Hindlimb muscle (tissue), 1 donor: Measurements from ENCODE around the gene KCNC2. TPM values are rescaled to one million over a fixed set of nuclear protein-coding genes. Genes with fewer than 3 reads are reported as not detected.

Experiments used
- DNase-seq: peaks from one replicate; pipeline ENCODE4 v3.0.0-alpha.2; 2013
- polyA plus RNA-seq: library from polyadenylated mRNA; unstranded; fragments of 120-200 nt; gene quantifications from one replicate; pipeline ENCODE4 v1.2.1, GENCODE V29; 2013; ENCODE audit not compliant: insufficient read length

The KCNC2 gene
- polyA plus RNA-seq, 1 donor, result 0.52 TPM

DNA sequence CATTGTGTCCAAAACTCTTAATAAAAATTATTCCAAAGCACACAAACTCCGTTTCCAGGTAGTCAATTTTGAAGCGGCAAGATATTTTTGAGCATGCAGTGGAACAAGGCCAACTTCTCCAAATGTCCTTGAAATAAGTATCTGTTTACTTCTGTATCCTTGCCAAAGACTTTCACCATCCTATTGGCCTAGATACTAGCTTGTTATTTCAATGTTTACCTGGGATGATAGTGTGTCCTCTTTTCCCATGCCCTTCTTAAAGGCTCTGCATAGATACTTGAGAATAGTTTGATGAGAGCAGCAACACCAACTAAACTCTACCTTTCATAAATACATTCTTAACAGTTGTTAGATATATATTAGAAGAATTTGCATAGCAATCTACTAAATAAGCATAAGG is 160.9 kb downstream of the KCNC2 start:
- no peak for DNase-seq

DNA sequence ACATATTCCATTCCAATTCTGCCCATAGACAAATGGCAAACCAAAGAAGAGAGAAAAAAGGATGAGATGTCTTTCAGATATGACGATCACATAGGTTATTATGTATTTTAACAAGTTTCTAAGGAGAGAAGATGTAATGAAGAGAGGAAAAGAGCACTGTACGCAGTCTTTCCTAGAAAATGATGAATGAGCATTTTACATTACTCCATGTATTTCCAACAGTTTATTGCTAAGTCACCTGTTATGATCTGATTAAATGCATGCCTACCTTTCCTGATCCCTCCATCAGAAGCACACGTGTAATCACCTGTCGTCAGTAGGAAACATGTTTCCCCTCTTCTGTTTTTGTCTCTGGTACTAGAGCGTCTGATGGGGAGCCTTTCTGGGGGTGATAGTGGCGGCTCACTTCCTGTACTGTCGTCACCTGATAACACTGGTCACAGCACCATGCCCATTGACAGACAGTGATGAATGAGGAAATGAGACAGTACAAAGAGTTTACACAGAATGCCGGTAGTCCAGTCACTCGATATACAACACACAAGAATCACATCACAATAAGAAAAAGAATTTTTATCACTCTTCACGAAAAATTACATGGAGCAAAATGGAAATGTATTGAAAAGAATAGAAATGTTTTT is 161.6 kb downstream of the KCNC2 start:
- DNase-seq, result no peak

DNA sequence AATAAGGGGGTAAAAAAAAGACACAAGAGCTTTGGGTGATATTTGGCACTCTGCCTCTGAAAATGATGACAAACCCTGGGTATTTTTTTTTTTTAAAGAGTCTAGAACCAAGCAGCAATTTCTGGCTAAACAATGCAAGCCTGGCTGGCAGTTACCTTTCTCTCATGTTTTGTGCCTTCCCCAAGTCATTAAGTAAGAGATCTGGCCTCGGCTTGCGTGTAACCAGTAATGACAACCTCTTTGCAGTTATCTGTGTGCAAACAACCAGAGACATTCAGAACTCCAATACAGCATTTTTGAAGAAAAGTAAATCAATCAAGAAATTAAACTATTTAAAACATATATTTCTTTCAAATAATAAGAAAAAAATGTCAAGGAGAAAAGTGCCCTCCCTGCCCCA is 167.5 kb downstream of the KCNC2 start:
- no peak for DNase-seq

DNA sequence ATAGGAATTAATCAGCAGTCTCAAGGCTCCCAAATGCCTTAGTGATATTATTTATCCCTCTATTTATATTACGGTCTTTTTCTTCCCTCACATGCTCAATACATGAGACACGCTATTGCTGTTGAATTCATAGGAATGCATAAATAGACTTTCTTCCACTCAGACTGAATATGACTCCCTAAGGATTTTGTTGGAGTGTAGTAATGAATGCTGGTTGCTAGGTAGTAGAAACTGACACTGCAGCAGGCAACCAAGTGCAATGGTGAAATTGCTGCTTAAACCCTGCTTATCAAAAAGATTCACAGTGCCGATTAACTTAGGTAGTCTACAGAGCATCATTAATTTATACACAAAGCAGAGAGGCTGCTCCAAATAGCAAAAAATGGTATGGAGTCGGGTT is 168.2 kb downstream of the KCNC2 start:
- DNase-seq, result no peak

DNA sequence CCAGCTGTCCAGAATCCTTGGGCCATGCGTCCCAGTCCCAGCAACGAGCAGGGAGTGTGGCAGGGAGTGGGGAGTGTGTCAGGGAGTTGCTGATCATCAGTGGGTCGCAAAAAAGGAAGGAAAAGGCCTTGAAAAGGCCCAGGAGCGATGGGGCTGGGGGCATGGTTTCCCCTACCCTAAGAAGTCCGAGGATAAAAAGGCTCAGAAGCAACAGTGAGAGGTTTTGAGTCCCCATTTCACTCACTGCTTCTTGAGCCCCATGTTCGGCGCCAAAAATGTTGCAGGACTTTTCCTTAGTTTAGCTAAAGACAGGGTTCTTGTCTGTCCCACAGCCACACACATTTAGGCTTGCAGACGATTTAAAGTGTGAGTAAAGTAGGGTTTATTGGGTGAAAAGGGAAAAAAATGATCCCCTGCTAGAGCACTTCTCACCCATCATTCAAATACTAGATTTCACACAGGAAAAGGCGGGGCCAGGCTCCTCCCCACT is 189.5 kb downstream of the KCNC2 start:
- no peak for DNase-seq

DNA sequence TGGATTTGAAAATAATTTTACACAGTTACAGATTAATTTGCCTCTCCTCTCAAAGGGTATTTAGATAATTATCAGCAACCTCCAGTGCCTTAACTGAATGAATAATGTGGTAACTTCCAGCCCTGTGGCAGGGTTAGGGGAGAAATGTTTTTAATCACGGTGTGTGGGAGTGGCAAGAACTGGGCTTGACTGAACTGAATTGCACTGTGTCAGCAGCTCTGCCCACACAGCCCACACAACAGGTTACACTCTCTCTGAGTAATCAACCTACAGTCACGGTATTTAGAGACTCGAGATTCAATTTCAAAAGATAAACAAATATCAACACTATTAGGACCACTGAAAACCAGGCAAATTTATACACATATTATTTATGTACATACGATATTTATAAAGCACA is 198.5 kb downstream of the KCNC2 start:
- no peak for DNase-seq

DNA sequence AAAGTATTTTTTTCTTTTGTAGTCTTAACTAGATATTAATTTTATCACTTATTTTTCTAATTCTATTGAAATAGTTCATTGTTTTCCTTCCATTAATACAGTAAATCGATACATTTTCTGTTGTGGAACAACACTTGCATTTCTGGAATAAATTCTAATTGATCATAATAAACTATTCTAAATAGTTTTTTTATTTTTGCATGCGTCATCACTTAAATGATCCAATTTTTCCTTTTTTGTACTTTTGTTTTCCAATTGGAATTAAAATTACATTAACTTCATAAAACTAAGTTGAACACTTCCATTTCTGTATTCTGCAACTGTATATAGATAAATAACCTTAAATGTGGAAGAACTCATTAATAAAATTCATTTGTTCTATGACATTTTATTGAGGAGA is 202.5 kb downstream of the KCNC2 start:
- DNase-seq, result no peak

DNA sequence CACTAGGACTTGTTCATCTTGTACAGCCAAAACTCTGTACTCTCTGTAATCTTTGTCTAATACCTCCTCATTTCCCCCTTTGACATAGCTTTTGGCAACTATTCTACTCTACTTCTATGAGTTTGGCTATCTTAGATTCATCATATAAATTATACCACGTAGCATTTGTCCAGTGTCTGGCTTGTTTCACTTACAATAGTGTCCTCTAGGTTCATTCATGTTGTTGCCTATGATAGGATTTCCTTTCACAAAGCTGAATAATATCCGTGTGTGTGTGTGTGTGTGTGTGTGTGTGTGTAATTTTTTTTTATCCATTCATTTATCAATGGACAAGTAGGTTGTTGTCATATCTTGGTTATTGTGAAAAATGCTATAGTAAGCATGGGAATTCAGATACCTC is 209.5 kb downstream of the KCNC2 start:
- DNase-seq, result no peak

DNA sequence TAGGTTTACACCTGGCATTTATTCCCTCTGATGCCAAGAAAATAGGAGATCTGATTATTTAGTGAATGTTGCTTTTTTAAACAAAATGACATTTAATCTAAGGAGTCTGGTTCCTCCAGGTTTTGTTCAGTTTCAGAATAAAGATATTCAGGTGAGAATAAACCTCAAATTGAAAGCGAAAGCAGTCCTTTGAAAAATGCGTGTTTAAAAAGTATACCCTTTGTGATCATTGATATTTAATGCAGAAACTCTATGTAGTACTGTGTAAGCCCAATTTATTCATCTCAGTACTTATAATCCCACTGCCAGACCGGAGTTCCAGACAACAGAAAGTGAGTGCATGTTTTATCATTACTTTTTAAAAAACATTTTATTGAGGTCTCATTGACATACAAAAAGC is 210.2 kb downstream of the KCNC2 start:
- no peak for DNase-seq

Other genes with a start within 250 kb of the KCNC2 start
- gene CAPS2, start 120.5 kb upstream of the KCNC2 start, polyA plus RNA-seq, result 2.7 TPM
- gene GLIPR1L1, start 124.8 kb upstream of the KCNC2 start, polyA plus RNA-seq, result not detected
- 1.0 TPM for gene GLIPR1L2, start 181.2 kb upstream of the KCNC2 start, polyA plus RNA-seq